HEK293 (cell line): ENCODE data around the gene BRMS1L.
"Not testable (repeated sequence)": the region's sequence is repeated elsewhere in the genome, so short reads cannot be mapped to it uniquely, and the experiment has no call there.

Source experiments
- CTCF ChIA-PET: fragments of 350-600 bp; formaldehyde crosslinking; extraction: SDS; loops from one replicate; lab custom pipeline; 2021; ENCODE audit warnings: antibody characterized with exemption; lab: Yijun Ruan, JAX
- POLR2A ChIA-PET: fragments of 300-600 bp; formaldehyde crosslinking; extraction: SDS; loops from one replicate; lab custom pipeline; 2020; ENCODE audit warnings: antibody characterized with exemption, inconsistent platforms; lab: Yijun Ruan, JAX
- H3K27ac ChIP-seq: fragments of 200-500 bp; sonication (Bioruptor generic); 2 replicates; pipeline ENCODE4 v1.5.1; 2014; ENCODE audit warnings: low read depth, low read length, control low read depth, inconsistent platforms; ENCODE audit errors: extremely low read depth
- H3K36me3 ChIP-seq, 2 experiments: fragments of 200-500 bp in 1 of 2; sonication (Bioruptor generic) in 1 of 2; 1 replicate in 1 of 2; 2 replicates in 1 of 2; pipeline ENCODE4 v1.5.1; 2014 to 2017; ENCODE audit warnings: inconsistent platforms in 2 of 2, low read length in 2 of 2; ENCODE audit not compliant: control insufficient read depth in 2 of 2, insufficient read depth in 1 of 2
- H3K4me1 ChIP-seq: fragments of 200-500 bp; sonication (Bioruptor generic); 2 replicates; pipeline ENCODE4 v1.5.1; 2014; ENCODE audit warnings: mild to moderate bottlenecking, low read length, inconsistent platforms; ENCODE audit not compliant: control insufficient read depth, insufficient read depth
- H3K4me3 ChIP-seq: 2 replicates; pipeline ENCODE4 v1.5.1; 2011; ENCODE audit warnings: low read depth, mild to moderate bottlenecking, control low read depth, low read length, moderate library complexity
- H3K9me3 ChIP-seq: fragments of 200-500 bp; sonication (Bioruptor generic); 2 replicates; pipeline ENCODE4 v1.5.1; 2014; ENCODE audit warnings: low read depth, low read length, inconsistent platforms; ENCODE audit not compliant: control insufficient read depth, insufficient read depth
- BCL6B ChIP-seq: fragments of 450-650 bp; formaldehyde crosslinking; IDR thresholded peaks from 2 replicates; pipeline ENCODE4 v1.5.1; 2017; ENCODE audit warnings: missing biosample characterization, missing genetic modification characterization
- GLI2 ChIP-seq: fragments of 450-650 bp; formaldehyde crosslinking; IDR thresholded peaks from 2 replicates; pipeline ENCODE4; 2017; ENCODE audit warnings: missing biosample characterization, missing genetic modification characterization, low read depth, borderline replicate concordance
- HOXD13 ChIP-seq: sonication (generic); formaldehyde crosslinking; IDR thresholded peaks from 2 replicates; pipeline ENCODE4 v1.8.0; 2022; ENCODE audit warnings: missing genetic modification reagents, borderline replicate concordance
- KLF1 ChIP-seq: fragments of 450-650 bp; formaldehyde crosslinking; IDR thresholded peaks from 2 replicates; pipeline ENCODE4 v1.5.1; 2016; ENCODE audit warnings: missing biosample characterization, missing genetic modification characterization
- KLF7 ChIP-seq: fragments of 450-650 bp; formaldehyde crosslinking; IDR thresholded peaks from 2 replicates; pipeline ENCODE4 v1.5.1; 2016; ENCODE audit warnings: missing biosample characterization, missing genetic modification characterization, borderline replicate concordance
- SETDB1 ChIP-seq: IDR thresholded peaks from one replicate; pipeline ENCODE4 v1.6.1; 2017; ENCODE audit warnings: mild to moderate bottlenecking, low read length, moderate library complexity, mixed read lengths; ENCODE audit not compliant: insufficient read length
- WT1 ChIP-seq: fragments of 450-650 bp; formaldehyde crosslinking; IDR thresholded peaks from 2 replicates; pipeline ENCODE4 v1.5.1; 2016; ENCODE audit warnings: missing biosample characterization, missing genetic modification characterization
- ZBTB17 ChIP-seq: fragments of 450-650 bp; formaldehyde crosslinking; IDR thresholded peaks from 2 replicates; pipeline ENCODE4 v1.5.1; 2016; ENCODE audit warnings: missing biosample characterization, missing genetic modification characterization
- ZBTB48 ChIP-seq: fragments of 450-650 bp; formaldehyde crosslinking; IDR thresholded peaks from 2 replicates; pipeline ENCODE4 v1.5.1; 2016; ENCODE audit warnings: missing biosample characterization, missing genetic modification characterization
- ZBTB8A ChIP-seq: fragments of 450-650 bp; formaldehyde crosslinking; IDR thresholded peaks from 2 replicates; pipeline ENCODE4 v1.5.1; 2016; ENCODE audit warnings: missing biosample characterization, missing genetic modification characterization
- ZNF114 ChIP-seq: fragments of 450-650 bp; formaldehyde crosslinking; IDR thresholded peaks from 2 replicates; pipeline ENCODE4 v1.5.0; 2017; ENCODE audit warnings: missing biosample characterization, missing genetic modification characterization
- ZNF2 ChIP-seq: fragments of 450-650 bp; formaldehyde crosslinking; IDR thresholded peaks from 2 replicates; pipeline ENCODE4 v1.5.1; 2016; ENCODE audit warnings: missing biosample characterization, missing genetic modification characterization
- ZNF366 ChIP-seq: fragments of 450-650 bp; formaldehyde crosslinking; conservative IDR thresholded peaks from 2 replicates; pipeline ENCODE4 v1.5.1; 2016; ENCODE audit warnings: missing biosample characterization, missing genetic modification characterization
- ZNF449 ChIP-seq: fragments of 450-650 bp; formaldehyde crosslinking; IDR thresholded peaks from 2 replicates; pipeline ENCODE4 v1.5.1; 2017; ENCODE audit warnings: missing biosample characterization, mild to moderate bottlenecking, missing genetic modification characterization, moderate library complexity
- ZNF610 ChIP-seq: fragments of 450-650 bp; formaldehyde crosslinking; IDR thresholded peaks from 2 replicates; pipeline ENCODE4 v1.5.1; 2016; ENCODE audit warnings: missing biosample characterization, missing genetic modification characterization, borderline replicate concordance
- ZNF660 ChIP-seq: fragments of 450-650 bp; IDR thresholded peaks from 2 replicates; pipeline ENCODE4 v1.5.1; 2018; ENCODE audit warnings: missing biosample characterization, mild to moderate bottlenecking, missing genetic modification characterization
- ZNF664 ChIP-seq: fragments of 450-650 bp; formaldehyde crosslinking; IDR thresholded peaks from 2 replicates; pipeline ENCODE4 v1.5.1; 2016; ENCODE audit warnings: missing biosample characterization, missing genetic modification characterization
- ZNF776 ChIP-seq: fragments of 450-650 bp; formaldehyde crosslinking; IDR thresholded peaks from 2 replicates; pipeline ENCODE4 v1.5.0; 2017; ENCODE audit warnings: missing biosample characterization, missing genetic modification characterization, borderline replicate concordance
- TF ChIP-seq, protein P1 (sequence below): fragments of 450-650 bp; formaldehyde crosslinking; IDR thresholded peaks from 2 replicates; pipeline ENCODE4 v1.5.1; 2016; ENCODE audit warnings: missing biosample characterization, missing genetic modification characterization, low read depth
- TF ChIP-seq, protein P2 (sequence below): fragments of 450-650 bp; formaldehyde crosslinking; IDR thresholded peaks from 2 replicates; pipeline ENCODE4 v1.5.1; 2016; ENCODE audit warnings: missing biosample characterization, missing genetic modification characterization

BRMS1L gene

GRCh38 chr14:35822501-35822900 lies 3.6 kb upstream of the BRMS1L start (continued):
- TF ChIP-seq BCL6B (tag by site-specific recombination) (no peak), KLF1 (tag by site-specific recombination) (no peak), ZBTB8A (tag by site-specific recombination) (no peak), SETDB1 (no peak), KLF7 (tag by site-specific recombination) (no peak)
- TF ChIP-seq, protein P1, sequence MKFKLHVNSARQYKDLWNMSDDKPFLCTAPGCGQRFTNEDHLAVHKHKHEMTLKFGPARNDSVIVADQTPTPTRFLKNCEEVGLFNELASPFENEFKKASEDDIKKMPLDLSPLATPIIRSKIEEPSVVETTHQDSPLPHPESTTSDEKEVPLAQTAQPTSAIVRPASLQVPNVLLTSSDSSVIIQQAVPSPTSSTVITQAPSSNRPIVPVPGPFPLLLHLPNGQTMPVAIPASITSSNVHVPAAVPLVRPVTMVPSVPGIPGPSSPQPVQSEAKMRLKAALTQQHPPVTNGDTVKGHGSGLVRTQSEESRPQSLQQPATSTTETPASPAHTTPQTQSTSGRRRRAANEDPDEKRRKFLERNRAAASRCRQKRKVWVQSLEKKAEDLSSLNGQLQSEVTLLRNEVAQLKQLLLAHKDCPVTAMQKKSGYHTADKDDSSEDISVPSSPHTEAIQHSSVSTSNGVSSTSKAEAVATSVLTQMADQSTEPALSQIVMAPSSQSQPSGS = no peak

DNA sequence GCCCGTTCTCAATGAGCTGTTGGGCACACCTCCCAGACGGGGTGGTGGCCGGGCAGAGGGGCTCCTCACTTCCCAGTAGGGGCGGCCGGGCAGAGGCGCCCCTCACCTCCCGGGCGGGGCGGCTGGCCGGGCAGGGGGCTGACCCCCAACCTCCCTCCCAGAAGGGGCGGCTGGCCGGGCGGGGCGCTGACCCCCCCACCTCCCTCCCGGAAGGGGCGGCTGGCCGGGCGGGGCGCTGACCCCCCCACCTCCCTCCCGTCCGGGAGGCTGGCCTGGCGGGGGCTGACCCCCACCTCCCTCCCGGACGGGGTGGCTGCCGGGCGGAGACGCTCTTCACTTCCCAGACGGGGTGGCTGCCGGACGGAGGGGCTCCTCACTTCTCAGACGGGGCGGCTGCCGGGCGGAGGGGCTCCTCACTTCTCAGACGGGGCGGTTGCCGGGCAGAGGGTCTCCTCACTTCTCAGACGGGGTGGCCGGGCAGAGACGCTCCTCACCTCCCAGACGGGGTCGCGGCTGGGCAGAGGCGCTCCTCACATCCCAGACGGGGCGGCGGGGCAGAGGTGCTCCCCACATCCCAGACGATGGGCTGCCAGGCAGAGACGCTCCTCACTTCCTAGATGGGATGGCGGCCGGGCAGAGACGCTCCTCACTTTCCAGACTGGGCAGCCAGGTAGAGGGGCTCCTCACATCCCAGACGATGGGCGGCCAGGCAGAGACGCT lies 1.5 kb upstream of the BRMS1L start:
- POLR2A ChIA-PET, H3K4me1 ChIP-seq, H3K9me3 ChIP-seq, H3K27ac ChIP-seq, H3K36me3 ChIP-seq, H3K4me3 ChIP-seq: not testable (repeated sequence)
- CTCF ChIA-PET = interaction anchor here (0.6 to 0.9 kb wide), 2 partner anchors 16 to 197 kb away, joined by 3 read pairs; partner anchors contain the start of gene RALGAPA1

DNA sequence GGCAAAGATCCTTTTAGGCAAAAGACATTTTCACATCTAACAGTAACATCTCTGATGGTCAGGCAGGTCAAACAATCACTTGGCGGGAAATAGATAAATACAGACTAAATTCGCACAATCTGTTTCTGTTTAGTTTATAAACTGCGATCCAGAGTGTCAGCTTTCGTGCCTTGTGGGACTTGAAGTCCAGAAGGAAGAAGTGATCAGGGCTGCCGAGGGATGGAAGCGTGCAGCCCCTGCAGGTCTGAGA lies 245 bp upstream of the BRMS1L start:
- Histone ChIP-seq H3K4me3 (peak overlapping the region; percentile 45), H3K4me1 (peaks cover 2% of the 10 kb centered on the region; the same call in 1 of the 2 replicates), H3K36me3 (no peaks in the 10 kb centered on the region; a peak in 1 of 3 replicates)
- ChIA-PET POLR2A (interaction anchor here (0.6 to 2.0 kb wide), 26 partner anchors 8 to 843 kb away, joined by 3 to 25 read pairs (median 4); partner anchors contain the start of genes FAM177A1, NFKBIA, PPP2R3C and PSMA6), CTCF (interaction anchor here (0.7 to 1.2 kb wide), 4 partner anchors 10 to 1105 kb away, joined by 3 to 5 read pairs (median 4); no protein-coding TSS in a partner anchor)
- peak; percentile 99; the same call in 1 of the 2 replicates for TF ChIP-seq ZBTB17 (tag by site-specific recombination)
- peak; percentile 43; the same call in 1 of the 2 replicates for TF ChIP-seq ZNF366 (tag by site-specific recombination)
- TF ChIP-seq ZNF114 (tag by site-specific recombination) = no peak
- TF ChIP-seq WT1 (tag by site-specific recombination) = no peak
- no peak for TF ChIP-seq ZNF2 (tag by site-specific recombination)
- TF ChIP-seq HOXD13 = no peak
- TF ChIP-seq ZNF660 (tag by site-specific recombination) = 0 out of 2 replicates have a peak, but pooled peaks have one; percentile 14
- TF ChIP-seq ZNF449 (tag by site-specific recombination) = no peak
- TF ChIP-seq ZNF664 (tag by site-specific recombination) = peak; percentile 95
- TF ChIP-seq ZNF776 (tag by site-specific recombination) = no peak
- TF ChIP-seq ZNF610 = no peak
- TF ChIP-seq GLI2 = no peak
- no peak for TF ChIP-seq ZBTB48 (tag by site-specific recombination)
- TF ChIP-seq, protein P2, sequence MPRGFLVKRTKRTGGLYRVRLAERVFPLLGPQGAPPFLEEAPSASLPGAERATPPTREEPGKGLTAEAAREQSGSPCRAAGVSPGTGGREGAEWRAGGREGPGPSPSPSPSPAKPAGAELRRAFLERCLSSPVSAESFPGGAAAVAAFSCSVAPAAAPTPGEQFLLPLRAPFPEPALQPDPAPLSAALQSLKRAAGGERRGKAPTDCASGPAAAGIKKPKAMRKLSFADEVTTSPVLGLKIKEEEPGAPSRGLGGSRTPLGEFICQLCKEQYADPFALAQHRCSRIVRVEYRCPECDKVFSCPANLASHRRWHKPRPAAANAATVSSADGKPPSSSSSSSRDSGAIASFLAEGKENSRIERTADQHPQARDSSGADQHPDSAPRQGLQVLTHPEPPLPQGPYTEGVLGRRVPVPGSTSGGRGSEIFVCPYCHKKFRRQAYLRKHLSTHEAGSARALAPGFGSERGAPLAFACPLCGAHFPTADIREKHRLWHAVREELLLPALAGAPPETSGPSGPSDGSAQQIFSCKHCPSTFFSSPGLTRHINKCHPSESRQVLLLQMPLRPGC = no peak
- TF ChIP-seq, all 188 proteins: peak for 4
- H3K27ac ChIP-seq = no peak overlapping the region
- H3K9me3 ChIP-seq = no peaks in the 10 kb centered on the region
